WTC11 (cell line): Measurements from ENCODE around the gene CRADD. TPM values are rescaled to one million over a fixed set of nuclear protein-coding genes. Genes with fewer than 3 reads are reported as not detected.

Experiments
- ATAC-seq: fragments of 200-7000 bp; cut with Tn5 transposase; 2 replicates; pipeline ENCODE4 v1.10.0; 2021; ENCODE audit warnings: mild to moderate bottlenecking, moderate library complexity
- CTCF ChIA-PET: fragments of 300-600 bp; sonication (Branson Sonifier 250); formaldehyde crosslinking; loops from one replicate; lab custom pipeline; 2021; ENCODE audit warnings: antibody characterized with exemption; lab: Charles Lee
- POLR2A ChIA-PET: fragments of 350-600 bp; sonication (Branson Sonifier 250); formaldehyde crosslinking; loops from one replicate; lab custom pipeline; 2021; ENCODE audit warnings: antibody characterized with exemption; lab: Charles Lee
- DNase-seq: peaks from one replicate; pipeline ENCODE4 v3.0.0; 2021; ENCODE audit warnings: low spot score
- H3K27ac Mint-ChIP-seq: 2 replicates; pipeline ENCODE4 v1.8.0; 2021; ENCODE audit warnings: mixed read lengths
- H3K27me3 Mint-ChIP-seq: 2 replicates; pipeline ENCODE4 v1.8.0; 2021; ENCODE audit warnings: low read depth, mild to moderate bottlenecking, moderate library complexity, mixed read lengths
- H3K36me3 Mint-ChIP-seq: 2 replicates; pipeline ENCODE4 v1.8.0; 2021; ENCODE audit warnings: mixed read lengths
- H3K4me1 Mint-ChIP-seq: 2 replicates; pipeline ENCODE4 v1.8.0; 2022; ENCODE audit warnings: mixed read lengths
- H3K4me3 Mint-ChIP-seq: 2 replicates; pipeline ENCODE4 v1.8.0; 2021; ENCODE audit warnings: mild to moderate bottlenecking, moderate library complexity, mixed read lengths
- H3K9me3 Mint-ChIP-seq: 2 replicates; pipeline ENCODE4 v1.8.0; 2021; ENCODE audit warnings: mixed read lengths
- ATF2 ChIP-seq: sonication (generic); formaldehyde crosslinking; IDR thresholded peaks from 2 replicates; pipeline ENCODE4 v1.8.1; 2022; ENCODE audit warnings: low read depth, missing genetic modification reagents, borderline replicate concordance
- CREB1 ChIP-seq: sonication (generic); formaldehyde crosslinking; IDR thresholded peaks from 2 replicates; pipeline ENCODE4 v1.8.0; 2023; ENCODE audit warnings: mild to moderate bottlenecking, missing genetic modification reagents
- CREM ChIP-seq: sonication (generic); formaldehyde crosslinking; IDR thresholded peaks from 2 replicates; pipeline ENCODE4 v1.8.1; 2022; ENCODE audit warnings: mild to moderate bottlenecking, missing genetic modification reagents, moderate library complexity
- EMX1 ChIP-seq: fragments of 250-450 bp; sonication (Bioruptor Pico); IDR thresholded peaks from 2 replicates; pipeline ENCODE4 v1.8.0; 2021; ENCODE audit warnings: mild to moderate bottlenecking
- FOXJ3 ChIP-seq: sonication (generic); formaldehyde crosslinking; IDR thresholded peaks from 2 replicates; pipeline ENCODE4 v1.9.0; 2021; ENCODE audit warnings: missing genetic modification reagents, mild to moderate bottlenecking, borderline replicate concordance
- GABPB1 ChIP-seq: sonication (generic); formaldehyde crosslinking; IDR thresholded peaks from 2 replicates; pipeline ENCODE4 v1.8.1; 2023; ENCODE audit warnings: mild to moderate bottlenecking, missing genetic modification reagents
- MLX ChIP-seq: sonication (generic); formaldehyde crosslinking; IDR thresholded peaks from 2 replicates; pipeline ENCODE4 v1.8.1; 2023; ENCODE audit warnings: mild to moderate bottlenecking, missing genetic modification reagents, moderate library complexity
- NFE2L1 ChIP-seq: sonication (generic); formaldehyde crosslinking; IDR thresholded peaks from 2 replicates; pipeline ENCODE4 v1.8.1; 2023; ENCODE audit warnings: missing genetic modification reagents
- NR3C1 ChIP-seq: sonication (generic); formaldehyde crosslinking; conservative IDR thresholded peaks from 2 replicates; pipeline ENCODE4 v1.8.1; 2023; ENCODE audit warnings: low read depth, mild to moderate bottlenecking, missing genetic modification reagents
- PREB ChIP-seq: sonication (generic); formaldehyde crosslinking; IDR thresholded peaks from 2 replicates; pipeline ENCODE4 v1.8.1; 2022; ENCODE audit warnings: mild to moderate bottlenecking, missing genetic modification reagents, moderate library complexity, borderline replicate concordance
- RELA ChIP-seq: sonication (generic); formaldehyde crosslinking; IDR thresholded peaks from 2 replicates; pipeline ENCODE4 v1.8.1; 2022; ENCODE audit warnings: missing genetic modification reagents, mild to moderate bottlenecking, borderline replicate concordance
- RORB ChIP-seq: fragments of 250-450 bp; sonication (Bioruptor Pico); IDR thresholded peaks from 2 replicates; pipeline ENCODE4 v1.9.0; 2021; ENCODE audit warnings: mild to moderate bottlenecking
- TP53 ChIP-seq: sonication (generic); formaldehyde crosslinking; IDR thresholded peaks from 2 replicates; pipeline ENCODE4 v1.8.1; 2023; ENCODE audit warnings: mild to moderate bottlenecking, missing genetic modification reagents
- USF1 ChIP-seq: sonication (generic); formaldehyde crosslinking; IDR thresholded peaks from 2 replicates; pipeline ENCODE4 v1.8.0; 2022; ENCODE audit warnings: mild to moderate bottlenecking, missing genetic modification reagents
- ZNF532 ChIP-seq: fragments of 250-450 bp; sonication (Bioruptor Pico); IDR thresholded peaks from 2 replicates; pipeline ENCODE4 v1.9.0; 2021; ENCODE audit warnings: mild to moderate bottlenecking, borderline replicate concordance
- total RNA-seq: library from RNA; stranded (reverse); gene quantifications from 3 replicates; pipeline ENCODE4 v1.2.3, GENCODE V29; 2021

Gene CRADD
- total RNA-seq, 1 experiment from 2014 or later, result 11.6 TPM

- TF ChIP-seq ZNF532 (CRISPR knock-in tag), result no peak
- no peak for TF ChIP-seq EMX1 (CRISPR knock-in tag)
- no peak for TF ChIP-seq TP53
- no peak for TF ChIP-seq GABPB1 (CRISPR knock-in tag)
- no peak for TF ChIP-seq USF1
- TF ChIP-seq MLX (CRISPR knock-in tag), result no peak
- TF ChIP-seq CREM (CRISPR knock-in tag), result no peak
- TF ChIP-seq CREB1 (CRISPR knock-in tag), result no peak
- TF ChIP-seq, all 79 proteins: peak for 0
Observed at GRCh38 chr12:93657071-93657470, 20.1 kb upstream of the CRADD start (continued).

- Mint-ChIP-seq H3K4me1 (peaks cover 6% of the 10 kb centered on the region), H3K9me3 (peaks cover 18% of the 10 kb centered on the region), H3K27me3 (no peaks in the 10 kb centered on the region), H3K4me3 (no peak overlapping the region), H3K27ac (no peak overlapping the region), H3K36me3 (no peaks in the 10 kb centered on the region)
- TF ChIP-seq RORB (no peak), ATF2 (CRISPR knock-in tag) (no peak), PREB (CRISPR knock-in tag) (no peak), NR3C1 (CRISPR knock-in tag) (no peak)
- ChIA-PET CTCF (no interaction called here), POLR2A (no interaction called here)
- no peak for DNase-seq
- ATAC-seq, result no peak
Observed at GRCh38 chr12:93661021-93661420, 16.2 kb upstream of the CRADD start.

GRCh38 chr12:93663006-93663728 lies 14.0 kb upstream of the CRADD start:
- TF ChIP-seq FOXJ3, result no peak
- TF ChIP-seq GABPB1 (CRISPR knock-in tag), result peak; percentile 99
- TF ChIP-seq NFE2L1 (CRISPR knock-in tag), result no peak
- no peak for TF ChIP-seq RELA
- no peak for TF ChIP-seq RORB
- ChIA-PET CTCF (no interaction called here), POLR2A (no interaction called here)
- Mint-ChIP-seq H3K4me3 (no peak overlapping the region), H3K4me1 (peaks cover 6% of the 10 kb centered on the region), H3K9me3 (peaks cover 11% of the 10 kb centered on the region), H3K27ac (no peak overlapping the region), H3K27me3 (no peaks in the 10 kb centered on the region), H3K36me3 (no peaks in the 10 kb centered on the region)
- ATAC-seq, result no peak
- DNase-seq, result no peak
